ENCODE results near the gene KRTAP4-8. TPM values are rescaled to one million over a fixed set of nuclear protein-coding genes. Genes with fewer than 3 reads are reported as not detected.
"Not testable (repeated sequence)": the region's sequence is repeated elsewhere in the genome, so short reads cannot be mapped to it uniquely, and the experiment has no call there.

Gene KRTAP4-8
- total RNA-seq = not detected

DNA sequence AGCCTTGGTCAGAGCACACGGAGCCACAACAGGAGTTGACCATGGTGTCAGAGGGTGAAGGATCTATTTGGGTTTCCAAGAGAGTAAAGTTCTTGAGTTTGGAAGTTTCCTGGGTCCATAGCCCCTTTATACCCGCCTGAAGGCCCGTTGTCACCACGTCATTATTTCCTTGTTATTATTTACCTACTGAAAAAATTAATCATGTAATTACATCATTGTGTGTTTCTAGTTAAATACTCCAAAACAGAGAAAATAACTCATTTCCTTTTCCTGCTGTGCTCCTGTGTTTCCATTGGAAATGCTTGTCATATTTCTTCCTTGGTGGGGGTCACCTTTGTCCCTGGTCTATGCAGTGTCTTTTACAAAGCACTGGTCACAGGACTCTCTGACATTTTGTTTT lies at the start of gene KRTAP4-8:
Gene KRTAP4-8, minus strand, starts transcription at position 101 of the 400 bp plus-strand sequence. Its CDS starts 58 bp downstream, at position 43.
- intact Hi-C loops (cut with DNase I) = no loop called here
- DNase-seq (ENCODE audit: low spot score) (no peak), ATAC-seq (no peak)

DNA sequence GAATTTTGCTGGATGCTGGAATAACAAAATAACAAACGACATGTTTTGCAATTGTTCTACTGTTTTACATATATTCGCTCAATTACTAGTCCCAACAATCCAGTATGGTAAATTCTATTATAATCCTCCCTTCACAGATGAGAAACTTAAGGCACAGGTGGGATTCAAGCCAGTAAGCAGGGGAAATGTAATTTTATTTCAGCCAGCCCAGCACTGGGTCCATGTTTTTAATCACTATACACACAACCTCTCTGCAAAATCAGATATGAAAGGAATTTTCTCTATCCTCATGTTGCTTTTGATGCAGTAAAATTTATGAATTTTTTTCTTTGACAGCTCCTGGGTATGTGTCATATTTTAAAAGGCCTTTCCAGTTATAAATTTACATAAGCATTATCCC lies 47.3 kb upstream of the KRTAP4-8 start:
- DNase-seq (ENCODE audit: low spot score) = no peak
- intact Hi-C loops (cut with DNase I) = loop anchor here (10.0 kb wide), 1 partner anchor 100 kb away; the partner anchor contains the start of gene KRTAP9-4
- ATAC-seq = no peak

DNA sequence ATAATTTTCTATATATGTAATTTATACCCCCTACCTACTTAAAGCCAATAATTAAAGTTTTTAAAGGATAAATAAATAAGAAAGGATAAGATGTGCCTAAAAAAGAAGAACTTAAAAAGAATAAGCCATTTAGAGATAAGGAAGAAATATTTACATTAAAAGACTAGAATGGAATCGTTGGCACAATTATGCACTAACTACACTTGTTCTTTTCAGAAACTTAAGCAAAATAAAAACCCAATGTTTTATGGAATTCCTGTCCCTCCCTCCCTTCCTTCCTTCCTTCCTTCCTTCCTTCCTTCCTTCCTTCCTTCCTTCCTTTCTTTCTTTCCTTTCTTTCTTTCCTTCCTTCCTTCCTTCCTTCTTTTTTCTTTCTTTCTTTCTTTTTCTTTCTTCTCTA lies 46.9 kb upstream of the KRTAP4-8 start:
- ATAC-seq = no peak
- no peak for DNase-seq (ENCODE audit: low spot score)
- intact Hi-C loops (cut with DNase I) = loop anchor here (10.0 kb wide), 1 partner anchor 100 kb away; the partner anchor contains the start of gene KRTAP9-4

DNA sequence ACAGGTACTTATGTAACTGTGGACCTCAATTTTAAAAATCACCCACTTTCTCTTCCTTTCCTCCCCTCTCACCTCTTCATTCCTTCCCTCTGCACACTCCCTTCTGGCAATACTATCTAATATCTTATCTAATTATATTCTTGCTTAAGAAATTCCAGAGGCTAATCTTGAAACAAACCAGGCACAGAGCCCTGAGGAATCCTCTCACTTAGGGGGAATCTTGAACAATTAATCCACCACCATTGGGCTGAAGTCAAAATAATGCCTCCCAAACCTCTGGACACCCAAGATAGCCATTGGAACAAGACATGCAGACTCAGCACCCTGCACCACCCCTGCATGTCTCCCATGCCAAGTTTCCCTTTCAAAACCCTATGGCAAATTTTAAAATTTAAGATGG lies 43.4 kb upstream of the KRTAP4-8 start:
- intact Hi-C loops (cut with DNase I) = loop anchor here (10.0 kb wide), 1 partner anchor 103 kb away; the partner anchor contains the start of gene KRTAP9-4
- DNase-seq (ENCODE audit: low spot score) = no peak
- no peak for ATAC-seq

DNA sequence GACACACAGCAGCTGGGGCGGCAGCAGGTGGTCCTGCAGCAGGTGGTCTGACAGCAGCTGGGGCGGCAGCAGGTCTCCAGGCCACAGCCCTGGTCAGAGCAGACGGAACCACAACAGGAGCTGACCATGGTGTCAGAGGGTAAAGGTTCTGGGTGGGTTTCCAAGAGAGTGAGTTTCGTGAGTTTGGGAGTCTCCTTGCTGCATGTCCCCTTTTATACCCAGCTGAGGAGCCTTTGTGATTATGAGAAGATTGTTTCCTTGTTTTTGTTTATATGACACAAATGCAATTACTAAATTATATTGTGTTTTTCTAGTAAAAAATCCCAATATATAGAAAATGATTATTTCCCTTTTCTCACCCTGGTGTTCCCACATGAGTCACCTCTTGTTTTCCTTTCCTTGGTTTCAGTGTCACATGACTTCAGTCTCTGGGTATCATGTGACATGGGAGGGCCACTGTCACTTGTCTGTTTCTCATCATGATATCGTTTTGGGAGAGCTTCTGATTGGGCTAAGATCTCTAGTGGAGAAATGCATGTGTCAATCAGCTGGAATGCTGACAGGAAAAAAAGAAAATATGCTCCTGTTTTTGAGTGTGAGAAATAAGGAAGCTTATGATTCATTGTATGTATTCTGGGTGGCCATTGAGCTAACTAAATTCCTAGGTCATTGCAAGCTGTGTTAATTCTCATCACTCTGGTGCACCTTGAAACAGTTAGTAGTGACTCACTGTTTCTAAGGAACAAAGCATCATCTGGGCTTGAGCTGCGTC lies 42.6 kb upstream of the KRTAP4-8 start, which contains the start of gene KRTAP4-6:
Gene KRTAP4-6, minus strand, starts transcription at position 185 of the 772 bp plus-strand sequence. Its CDS starts 57 bp downstream, at position 128.
- ATAC-seq (no peak), DNase-seq (ENCODE audit: low spot score) (no peak)
- intact Hi-C loops (cut with DNase I) = loop anchor here (10.0 kb wide), 1 partner anchor 104 kb away; the partner anchor contains the start of gene KRTAP9-4

DNA sequence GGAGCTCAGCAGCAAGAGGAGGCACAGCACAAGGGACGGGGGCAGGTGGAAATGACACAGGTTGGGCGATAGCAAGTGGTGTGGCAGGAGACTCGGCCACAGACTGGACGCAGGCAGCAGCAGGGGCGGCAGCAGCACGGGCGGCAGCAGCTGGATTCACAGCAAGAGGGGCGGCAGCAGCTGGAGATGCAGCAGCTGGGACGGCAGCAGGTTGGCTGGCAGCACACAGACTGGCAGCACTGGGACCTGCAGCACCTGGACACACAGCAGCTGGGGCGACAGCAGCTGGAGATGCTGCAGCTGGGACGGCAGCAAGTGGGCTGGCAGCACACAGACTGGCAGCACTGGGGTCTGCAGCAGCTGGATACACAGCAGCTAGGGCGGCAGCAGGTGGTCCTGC lies 41.9 kb upstream of the KRTAP4-8 start:
- not testable (repeated sequence) for ATAC-seq; DNase-seq (ENCODE audit: low spot score)
- intact Hi-C loops (cut with DNase I) = loop anchor here (10.0 kb wide), 1 partner anchor 105 kb away; the partner anchor contains the start of gene KRTAP9-4

DNA sequence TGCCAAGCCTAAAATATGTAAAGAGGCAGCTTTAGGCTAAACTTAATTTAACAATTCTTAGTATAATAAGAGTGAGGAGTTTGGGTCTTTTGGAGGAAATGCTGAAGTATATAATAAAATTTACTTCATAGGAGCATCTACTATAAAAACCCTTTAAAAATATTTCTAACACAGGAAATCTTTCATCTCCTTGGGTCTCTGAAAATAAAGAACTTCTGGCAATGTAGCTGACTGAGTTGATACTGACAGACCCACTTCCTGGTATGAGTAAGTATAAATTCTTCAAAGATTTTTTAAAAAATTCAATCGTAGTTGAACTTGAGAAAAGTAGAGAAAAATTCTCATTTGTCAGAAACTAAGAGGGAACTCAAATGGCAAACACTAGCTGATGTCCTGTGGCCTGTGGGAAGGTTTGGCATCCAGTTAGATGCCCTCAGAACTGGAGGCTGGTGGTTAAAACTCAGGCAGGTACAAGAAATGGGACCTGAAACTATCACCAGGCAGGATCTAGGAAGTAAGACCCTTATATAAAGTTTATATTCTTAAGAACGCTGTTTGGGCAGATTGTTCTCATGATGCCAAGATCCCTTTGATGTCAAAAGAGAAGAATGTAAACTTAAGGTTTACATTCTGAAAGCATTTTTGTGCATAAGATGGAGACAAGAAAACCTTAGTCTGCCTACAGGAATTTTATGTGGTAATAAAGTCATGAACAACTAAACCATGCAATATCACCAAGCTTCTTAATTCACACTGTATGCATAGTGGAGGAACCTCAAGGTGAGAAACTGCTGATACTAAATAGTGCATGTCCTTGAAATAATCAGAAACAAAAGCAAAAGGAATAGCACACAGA lies 36.2 kb upstream of the KRTAP4-8 start:
- intact Hi-C loops (cut with DNase I) = no loop called here
- DNase-seq (ENCODE audit: low spot score) (no peak), ATAC-seq (no peak)

DNA sequence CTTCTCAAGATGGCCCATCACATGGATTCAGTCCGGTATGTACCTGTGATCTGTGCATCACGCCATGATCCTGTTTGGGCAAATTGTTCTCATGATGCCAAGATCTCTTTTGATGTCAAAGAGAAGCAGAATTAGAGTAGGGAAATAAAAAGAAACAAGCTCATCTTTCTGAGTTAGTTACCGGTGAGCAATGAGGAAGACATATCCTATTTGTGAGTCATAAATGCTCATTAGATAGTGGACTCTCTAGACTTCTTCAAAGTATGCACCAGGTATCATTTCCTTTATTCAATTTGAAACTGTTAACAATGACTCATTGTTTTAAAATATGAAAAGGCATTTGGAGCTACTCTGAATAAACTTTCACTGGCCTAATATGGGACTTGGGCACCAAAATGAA lies 34.0 kb upstream of the KRTAP4-8 start:
- no peak for ATAC-seq
- intact Hi-C loops (cut with DNase I) = no loop called here
- DNase-seq (ENCODE audit: low spot score) = no peak

DNA sequence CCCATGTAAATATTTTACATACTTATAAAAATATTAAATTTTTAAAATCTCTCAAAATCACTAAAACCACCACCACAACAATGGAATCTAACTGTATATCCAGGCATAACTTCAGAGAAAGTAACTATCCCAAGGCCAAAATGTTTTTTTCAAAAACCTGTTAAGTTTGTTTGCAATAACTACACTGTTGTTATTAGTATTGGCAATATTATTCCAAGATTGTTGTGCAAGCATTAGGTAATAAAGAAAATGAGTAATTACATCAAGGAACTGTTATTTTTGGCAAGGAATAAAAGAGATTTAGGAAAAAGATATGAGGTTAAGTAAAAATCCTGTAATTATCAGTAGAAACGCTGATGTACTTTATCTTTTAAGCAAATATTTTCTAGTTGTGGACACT lies 29.4 kb upstream of the KRTAP4-8 start:
- no peak for ATAC-seq
- no peak for DNase-seq (ENCODE audit: low spot score)
- intact Hi-C loops (cut with DNase I) = no loop called here

DNA sequence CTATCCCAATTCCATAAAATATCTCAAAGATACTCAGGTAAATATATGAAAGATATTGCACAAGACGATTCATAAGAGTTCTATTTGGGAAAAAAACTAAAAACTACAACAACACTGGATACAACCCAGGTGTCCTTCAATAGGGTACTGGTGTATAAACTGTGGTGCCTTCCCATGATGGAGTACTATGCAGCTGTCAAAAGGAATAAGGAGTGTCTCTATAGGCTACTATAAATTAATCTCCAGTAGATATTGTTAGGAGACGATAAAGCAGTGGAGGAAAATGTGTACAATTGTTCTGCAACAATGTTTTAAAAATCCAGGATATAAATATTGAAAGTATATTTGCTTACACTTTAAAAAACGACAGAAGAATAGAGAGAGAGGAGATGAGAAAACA lies 28.5 kb upstream of the KRTAP4-8 start:
- intact Hi-C loops (cut with DNase I) = no loop called here

DNA sequence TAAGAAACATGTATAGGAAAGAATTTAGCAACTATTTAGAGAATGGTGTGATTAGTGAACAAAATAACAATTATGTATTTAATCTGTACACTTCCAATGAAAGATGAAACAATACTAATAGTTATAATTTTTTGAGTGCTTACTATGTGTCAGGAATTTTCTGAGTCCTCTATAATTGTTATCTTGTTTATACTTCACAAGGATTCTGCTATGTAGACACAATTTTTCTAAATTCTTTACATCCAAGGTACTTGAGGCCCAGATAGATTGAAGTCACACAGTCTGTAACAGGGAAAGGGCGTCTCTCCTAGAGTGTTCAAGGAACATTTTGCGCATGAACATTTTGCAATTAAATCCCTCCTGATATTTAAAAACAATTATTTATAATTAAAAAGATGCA lies 27.1 kb upstream of the KRTAP4-8 start:
- ATAC-seq = no peak
- no peak for DNase-seq (ENCODE audit: low spot score)
- intact Hi-C loops (cut with DNase I) = no loop called here

More for the DNA sequence above, 28.5 kb upstream of the KRTAP4-8 start:
- no peak for ATAC-seq
- DNase-seq (ENCODE audit: low spot score) = no peak

DNA sequence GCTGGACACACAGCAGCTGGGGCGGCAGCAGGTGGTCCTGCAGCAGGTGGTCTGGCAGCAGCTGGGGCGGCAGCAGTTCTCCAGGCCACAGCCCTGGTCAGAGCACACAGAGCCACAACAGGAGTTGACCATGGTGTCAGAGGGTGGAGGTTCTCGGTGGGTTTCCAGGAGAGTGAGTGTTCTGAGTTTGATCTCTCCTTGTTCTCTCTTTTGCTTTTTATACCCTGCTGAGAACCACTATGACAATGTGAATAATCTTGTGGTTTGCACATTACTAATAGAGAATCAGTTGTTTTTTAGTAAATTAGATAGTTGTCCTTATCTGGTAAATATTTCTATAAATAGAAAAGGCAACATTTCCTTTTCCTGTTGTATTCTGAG lies 26.0 kb upstream of the KRTAP4-8 start, which contains the start of gene KRTAP4-12:
Gene KRTAP4-12, minus strand, starts transcription at position 192 of the 381 bp plus-strand sequence. Its CDS starts 60 bp downstream, at position 132.
- not testable (repeated sequence) for DNase-seq (ENCODE audit: low spot score)

DNA sequence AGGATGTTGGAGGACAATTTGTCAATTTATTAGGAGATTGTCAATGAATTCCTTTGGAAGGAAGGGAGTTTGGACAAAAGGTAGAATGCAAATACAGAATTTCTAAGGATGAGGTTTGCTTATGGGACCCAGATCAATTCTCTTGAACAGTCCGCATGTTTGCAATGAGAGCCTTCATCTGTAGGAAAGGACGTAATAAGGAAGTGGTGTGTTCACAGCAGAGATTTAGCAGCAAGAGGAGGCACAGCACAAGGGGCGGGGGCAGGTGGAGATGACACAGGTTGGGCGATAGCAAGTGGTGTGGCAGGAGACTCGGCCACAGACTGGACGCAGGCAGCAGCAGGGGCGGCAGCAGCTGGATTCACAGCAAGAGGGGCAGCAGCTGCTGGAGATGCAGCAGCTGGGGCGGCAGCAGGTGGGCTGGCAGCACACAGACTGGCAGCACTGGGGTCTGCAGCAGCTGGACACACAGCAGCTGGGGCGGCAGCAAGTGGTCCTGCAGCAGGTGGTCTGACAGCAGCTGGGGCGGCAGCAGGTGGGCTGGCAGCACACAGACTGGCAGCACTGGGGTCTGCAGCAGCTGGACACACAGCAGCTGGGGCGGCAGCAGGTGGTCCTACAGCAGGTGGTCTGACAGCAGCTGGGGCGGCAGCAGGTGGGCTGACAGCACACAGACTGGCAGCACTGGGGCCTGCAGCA lies 25.5 kb upstream of the KRTAP4-8 start:
- intact Hi-C loops (cut with DNase I); ATAC-seq; DNase-seq (ENCODE audit: low spot score): not testable (repeated sequence)

More for the DNA sequence above, 26.0 kb upstream of the KRTAP4-8 start, which contains the start of gene KRTAP4-12:
- ATAC-seq; intact Hi-C loops (cut with DNase I): not testable (repeated sequence)

DNA sequence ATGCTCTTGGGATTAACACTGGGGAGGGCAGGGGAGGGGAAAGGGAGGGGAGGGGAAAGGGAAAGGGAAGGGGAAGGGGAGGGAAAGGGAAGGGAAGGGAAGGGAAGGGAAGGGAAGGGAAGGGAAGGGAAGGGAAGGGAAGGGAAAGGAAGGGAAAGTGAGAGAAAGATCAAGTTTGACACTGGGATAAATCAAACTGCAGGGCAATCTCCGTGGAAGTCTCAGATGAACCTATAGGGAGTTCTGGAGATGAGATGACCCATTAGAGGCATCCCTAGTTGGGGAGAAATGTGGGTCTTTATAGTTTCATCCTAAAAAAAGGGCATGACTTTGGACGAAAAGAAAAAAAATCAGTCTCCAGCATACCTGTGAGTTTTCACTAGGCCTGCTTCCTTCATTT lies 23.8 kb upstream of the KRTAP4-8 start:
- intact Hi-C loops (cut with DNase I) = no loop called here
- DNase-seq (ENCODE audit: low spot score) (no peak), ATAC-seq (no peak)

DNA sequence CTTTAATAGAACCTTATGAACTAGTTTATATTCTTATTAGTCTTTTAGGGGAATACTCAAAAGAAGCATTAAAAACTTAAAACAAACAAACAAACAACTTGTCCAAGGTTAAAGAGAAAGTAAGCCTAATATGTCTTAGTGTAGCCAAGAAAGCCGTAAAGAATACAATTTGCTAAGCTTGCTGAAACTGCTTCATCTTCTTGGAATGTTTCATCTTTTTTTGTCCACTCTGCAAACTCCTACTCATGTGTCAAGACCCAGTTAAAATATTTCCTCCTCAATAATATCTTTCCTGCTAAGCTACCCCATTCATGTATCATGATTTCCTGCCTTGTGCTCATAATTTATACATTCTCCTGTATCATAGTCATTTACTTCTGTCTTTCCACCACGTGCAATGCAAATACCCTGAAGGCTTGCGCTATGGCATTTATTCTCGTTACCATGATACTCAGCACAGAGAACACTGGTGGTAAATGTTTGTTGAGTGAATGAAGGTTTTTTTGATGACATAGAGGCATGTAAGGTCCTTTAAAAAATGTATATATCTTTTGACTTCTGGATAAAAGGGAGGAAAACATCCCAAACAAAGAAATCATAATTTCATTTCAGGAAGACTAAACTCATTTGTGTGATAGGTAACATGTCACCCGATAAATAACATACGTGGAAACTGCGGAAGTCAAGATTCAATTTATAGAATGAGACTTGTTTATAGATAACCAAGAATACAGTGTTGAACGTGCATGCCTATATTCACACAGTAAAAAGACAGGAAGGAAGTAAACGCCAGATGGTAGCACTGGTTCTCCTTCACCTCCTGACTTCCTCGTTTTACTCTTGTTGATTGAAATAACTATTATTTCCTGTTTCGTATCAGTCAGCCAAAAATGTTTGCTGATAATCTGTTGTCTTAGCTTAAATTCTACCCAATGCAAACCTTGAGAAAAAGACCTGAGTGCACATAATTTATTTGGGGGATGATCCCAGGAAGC lies 22.1 kb upstream of the KRTAP4-8 start:
- DNase-seq (ENCODE audit: low spot score); ATAC-seq; intact Hi-C loops (cut with DNase I): not testable (repeated sequence)

DNA sequence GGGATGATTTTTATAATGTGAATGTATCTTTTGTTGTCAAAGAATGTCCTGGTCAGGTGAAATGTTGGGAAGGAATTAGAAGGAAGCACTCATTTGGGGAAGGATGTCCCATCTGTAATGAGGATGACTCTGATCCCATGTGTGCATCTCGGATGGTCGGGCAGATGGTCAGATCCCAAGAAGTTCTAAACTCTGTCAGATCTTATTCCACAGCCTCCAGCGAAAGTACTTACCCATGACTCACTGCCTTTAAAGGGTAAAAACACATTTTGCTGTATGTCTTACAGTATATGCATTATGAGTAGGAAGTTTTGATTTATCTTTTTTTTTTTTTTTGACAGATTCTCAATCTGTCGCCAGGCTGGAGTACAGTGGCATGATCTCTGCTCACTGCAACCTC lies 20.8 kb upstream of the KRTAP4-8 start:
- intact Hi-C loops (cut with DNase I) = no loop called here
- no peak for ATAC-seq
- DNase-seq (ENCODE audit: low spot score) = no peak

DNA sequence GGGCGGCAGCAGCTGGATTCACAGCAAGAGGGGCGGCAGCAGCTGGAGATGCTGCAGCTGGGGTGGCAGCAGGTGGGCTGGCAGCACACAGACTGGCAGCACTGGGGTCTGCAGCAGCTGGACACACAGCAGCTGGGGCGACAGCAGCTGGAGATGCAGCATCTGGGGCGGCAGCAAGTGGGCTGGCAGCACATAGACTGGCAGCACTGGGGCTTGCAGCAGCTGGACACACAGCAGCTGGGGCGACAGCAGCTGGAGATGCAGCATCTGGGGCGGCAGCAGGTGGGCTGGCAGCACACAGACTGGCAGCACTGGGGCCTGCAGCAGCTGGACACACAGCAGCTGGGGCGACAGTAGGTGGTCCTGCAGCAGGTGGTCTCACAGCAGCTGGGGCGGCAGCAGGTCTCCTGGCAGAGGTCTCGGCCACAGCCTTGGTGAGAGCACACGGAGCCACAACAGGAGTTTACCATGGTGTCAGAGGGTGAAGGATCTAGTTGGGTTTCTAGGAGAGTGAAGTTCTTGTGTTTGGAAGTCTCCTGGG lies 20.0 kb upstream of the KRTAP4-8 start, which contains the start of gene KRTAP4-11:
Gene KRTAP4-11, minus strand, starts transcription at position 528 of the 541 bp plus-strand sequence. Its CDS starts 58 bp downstream, at position 470.
- intact Hi-C loops (cut with DNase I); DNase-seq (ENCODE audit: low spot score); ATAC-seq: not testable (repeated sequence)

All from sciatic nerve (tissue), 2 donors.